Astrocyte (in vitro differentiated cells and primary cell): ENCODE results near the gene KLK12.

Experiments used
- EZH2 ChIP-seq: IDR thresholded peaks from 2 replicates; pipeline ENCODE4 v1.6.1; 2012; ENCODE audit warnings: mild to moderate bottlenecking, low read length, inconsistent platforms; ENCODE audit not compliant: insufficient read depth
- TF ChIP-seq, protein P1 (sequence below): IDR thresholded peaks from 2 replicates; pipeline ENCODE4 v1.5.1; 2011; ENCODE audit warnings: low read depth, mild to moderate bottlenecking, inconsistent platforms, low read length, moderate library complexity; ENCODE audit not compliant: insufficient read depth

DNA sequence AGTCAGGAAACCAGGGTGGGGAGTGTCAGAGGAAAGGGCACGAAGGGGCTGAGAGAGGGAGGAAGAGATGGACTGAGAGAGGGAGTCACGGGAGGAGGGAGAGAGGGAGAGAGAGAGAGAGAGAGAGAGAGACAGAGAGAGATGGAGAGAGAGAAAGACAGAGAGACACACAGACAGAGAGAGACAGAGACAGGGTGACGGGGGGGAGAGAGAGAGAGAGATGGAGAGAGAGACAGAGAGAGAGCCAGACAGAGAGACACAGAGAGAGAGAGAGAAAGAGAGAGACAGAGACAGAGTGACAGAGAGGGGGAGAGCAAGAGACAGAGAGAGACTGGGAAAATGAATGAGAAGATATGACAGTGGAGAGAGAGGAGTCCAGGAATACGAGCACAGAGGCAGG lies 48.4 kb upstream of the KLK12 start:
- TF ChIP-seq, protein P1, sequence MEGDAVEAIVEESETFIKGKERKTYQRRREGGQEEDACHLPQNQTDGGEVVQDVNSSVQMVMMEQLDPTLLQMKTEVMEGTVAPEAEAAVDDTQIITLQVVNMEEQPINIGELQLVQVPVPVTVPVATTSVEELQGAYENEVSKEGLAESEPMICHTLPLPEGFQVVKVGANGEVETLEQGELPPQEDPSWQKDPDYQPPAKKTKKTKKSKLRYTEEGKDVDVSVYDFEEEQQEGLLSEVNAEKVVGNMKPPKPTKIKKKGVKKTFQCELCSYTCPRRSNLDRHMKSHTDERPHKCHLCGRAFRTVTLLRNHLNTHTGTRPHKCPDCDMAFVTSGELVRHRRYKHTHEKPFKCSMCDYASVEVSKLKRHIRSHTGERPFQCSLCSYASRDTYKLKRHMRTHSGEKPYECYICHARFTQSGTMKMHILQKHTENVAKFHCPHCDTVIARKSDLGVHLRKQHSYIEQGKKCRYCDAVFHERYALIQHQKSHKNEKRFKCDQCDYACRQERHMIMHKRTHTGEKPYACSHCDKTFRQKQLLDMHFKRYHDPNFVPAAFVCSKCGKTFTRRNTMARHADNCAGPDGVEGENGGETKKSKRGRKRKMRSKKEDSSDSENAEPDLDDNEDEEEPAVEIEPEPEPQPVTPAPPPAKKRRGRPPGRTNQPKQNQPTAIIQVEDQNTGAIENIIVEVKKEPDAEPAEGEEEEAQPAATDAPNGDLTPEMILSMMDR, result no peak
- TF ChIP-seq EZH2, result no peak
